Retinal pigment epithelial cell (primary cell): ENCODE data around the gene MYLK.

ENCODE experiments used
- DNase-seq: peaks from one replicate; pipeline ENCODE4 v3.0.0-alpha.2; 2010; ENCODE audit warnings: low read depth
- H3K4me3 ChIP-seq: 2 replicates; pipeline ENCODE4 v1.5.1; 2011; ENCODE audit warnings: mild to moderate bottlenecking, low read length, control low read depth, moderate library complexity
- TF ChIP-seq, protein P1 (sequence below): conservative IDR thresholded peaks from 2 replicates; pipeline ENCODE4 v1.5.1; 2011; ENCODE audit warnings: low read depth, low read length, control low read depth, inconsistent platforms

Gene MYLK, protein sequence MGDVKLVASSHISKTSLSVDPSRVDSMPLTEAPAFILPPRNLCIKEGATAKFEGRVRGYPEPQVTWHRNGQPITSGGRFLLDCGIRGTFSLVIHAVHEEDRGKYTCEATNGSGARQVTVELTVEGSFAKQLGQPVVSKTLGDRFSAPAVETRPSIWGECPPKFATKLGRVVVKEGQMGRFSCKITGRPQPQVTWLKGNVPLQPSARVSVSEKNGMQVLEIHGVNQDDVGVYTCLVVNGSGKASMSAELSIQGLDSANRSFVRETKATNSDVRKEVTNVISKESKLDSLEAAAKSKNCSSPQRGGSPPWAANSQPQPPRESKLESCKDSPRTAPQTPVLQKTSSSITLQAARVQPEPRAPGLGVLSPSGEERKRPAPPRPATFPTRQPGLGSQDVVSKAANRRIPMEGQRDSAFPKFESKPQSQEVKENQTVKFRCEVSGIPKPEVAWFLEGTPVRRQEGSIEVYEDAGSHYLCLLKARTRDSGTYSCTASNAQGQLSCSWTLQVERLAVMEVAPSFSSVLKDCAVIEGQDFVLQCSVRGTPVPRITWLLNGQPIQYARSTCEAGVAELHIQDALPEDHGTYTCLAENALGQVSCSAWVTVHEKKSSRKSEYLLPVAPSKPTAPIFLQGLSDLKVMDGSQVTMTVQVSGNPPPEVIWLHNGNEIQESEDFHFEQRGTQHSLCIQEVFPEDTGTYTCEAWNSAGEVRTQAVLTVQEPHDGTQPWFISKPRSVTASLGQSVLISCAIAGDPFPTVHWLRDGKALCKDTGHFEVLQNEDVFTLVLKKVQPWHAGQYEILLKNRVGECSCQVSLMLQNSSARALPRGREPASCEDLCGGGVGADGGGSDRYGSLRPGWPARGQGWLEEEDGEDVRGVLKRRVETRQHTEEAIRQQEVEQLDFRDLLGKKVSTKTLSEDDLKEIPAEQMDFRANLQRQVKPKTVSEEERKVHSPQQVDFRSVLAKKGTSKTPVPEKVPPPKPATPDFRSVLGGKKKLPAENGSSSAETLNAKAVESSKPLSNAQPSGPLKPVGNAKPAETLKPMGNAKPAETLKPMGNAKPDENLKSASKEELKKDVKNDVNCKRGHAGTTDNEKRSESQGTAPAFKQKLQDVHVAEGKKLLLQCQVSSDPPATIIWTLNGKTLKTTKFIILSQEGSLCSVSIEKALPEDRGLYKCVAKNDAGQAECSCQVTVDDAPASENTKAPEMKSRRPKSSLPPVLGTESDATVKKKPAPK (N-terminal part only)

GRCh38 chr3:123884203-123884831 lies at the start of gene MYLK:
Gene MYLK (minus strand): TSS chr3:123884332. CDS start chr3:123793841, 90,491 bp downstream.
- peak; percentile 92 for DNase-seq
- H3K4me3 ChIP-seq = peak within 1 kb of the TSS; percentile 88
- TF ChIP-seq, protein P1, sequence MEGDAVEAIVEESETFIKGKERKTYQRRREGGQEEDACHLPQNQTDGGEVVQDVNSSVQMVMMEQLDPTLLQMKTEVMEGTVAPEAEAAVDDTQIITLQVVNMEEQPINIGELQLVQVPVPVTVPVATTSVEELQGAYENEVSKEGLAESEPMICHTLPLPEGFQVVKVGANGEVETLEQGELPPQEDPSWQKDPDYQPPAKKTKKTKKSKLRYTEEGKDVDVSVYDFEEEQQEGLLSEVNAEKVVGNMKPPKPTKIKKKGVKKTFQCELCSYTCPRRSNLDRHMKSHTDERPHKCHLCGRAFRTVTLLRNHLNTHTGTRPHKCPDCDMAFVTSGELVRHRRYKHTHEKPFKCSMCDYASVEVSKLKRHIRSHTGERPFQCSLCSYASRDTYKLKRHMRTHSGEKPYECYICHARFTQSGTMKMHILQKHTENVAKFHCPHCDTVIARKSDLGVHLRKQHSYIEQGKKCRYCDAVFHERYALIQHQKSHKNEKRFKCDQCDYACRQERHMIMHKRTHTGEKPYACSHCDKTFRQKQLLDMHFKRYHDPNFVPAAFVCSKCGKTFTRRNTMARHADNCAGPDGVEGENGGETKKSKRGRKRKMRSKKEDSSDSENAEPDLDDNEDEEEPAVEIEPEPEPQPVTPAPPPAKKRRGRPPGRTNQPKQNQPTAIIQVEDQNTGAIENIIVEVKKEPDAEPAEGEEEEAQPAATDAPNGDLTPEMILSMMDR = no peak

DNA sequence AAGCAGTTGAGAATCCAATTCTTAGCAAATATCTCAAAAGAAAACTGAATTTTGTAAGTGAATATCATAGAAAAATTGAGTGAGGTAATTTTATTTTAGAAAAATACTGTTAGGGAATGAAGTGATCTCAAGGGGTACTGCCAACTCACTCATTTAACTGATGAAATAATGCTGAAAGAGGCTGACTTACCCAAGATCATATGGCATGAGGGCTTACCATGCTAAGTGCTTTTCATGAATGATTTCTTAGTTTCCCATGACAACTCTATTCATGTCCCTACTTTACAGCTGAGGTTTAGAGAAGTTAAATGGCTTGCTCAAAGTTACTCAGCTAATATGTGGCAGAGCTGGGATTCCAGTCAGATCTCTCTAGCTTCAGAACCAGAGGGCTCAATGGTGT lies 46.3 kb upstream of the MYLK start:
- DNase-seq = no peak
- TF ChIP-seq, protein P1 = no peak
- no peak overlapping the region for H3K4me3 ChIP-seq

- no peak for DNase-seq
- TF ChIP-seq, protein P1 = no peak
- H3K4me3 ChIP-seq = no peak overlapping the region
Observed at GRCh38 chr3:123929325-123929724, 45.2 kb upstream of the MYLK start.

- TF ChIP-seq, protein P1 = no peak
- no peak overlapping the region for H3K4me3 ChIP-seq
- DNase-seq = no peak
Observed at GRCh38 chr3:123926396-123926795, 42.3 kb upstream of the MYLK start.

DNA sequence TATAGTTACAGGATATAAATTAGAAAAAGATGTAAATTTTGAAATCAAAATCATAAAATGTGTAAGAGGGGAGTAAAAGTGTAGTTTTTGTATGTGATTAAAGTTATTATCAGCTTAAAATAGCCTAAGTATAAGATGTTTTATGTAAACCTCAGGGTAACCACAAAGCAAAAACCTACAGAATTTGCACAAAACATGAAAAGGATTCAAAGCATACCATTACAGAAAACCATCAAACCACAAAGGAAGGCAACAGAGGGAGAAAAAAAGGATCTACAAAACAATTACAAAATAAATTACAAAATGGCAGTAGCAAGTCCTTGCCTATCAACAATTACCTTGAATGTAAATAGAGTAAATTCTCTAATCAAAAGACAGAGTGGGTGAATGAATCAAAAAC lies 36.7 kb upstream of the MYLK start:
- TF ChIP-seq, protein P1 = no peak
- H3K4me3 ChIP-seq = no peak overlapping the region

DNA sequence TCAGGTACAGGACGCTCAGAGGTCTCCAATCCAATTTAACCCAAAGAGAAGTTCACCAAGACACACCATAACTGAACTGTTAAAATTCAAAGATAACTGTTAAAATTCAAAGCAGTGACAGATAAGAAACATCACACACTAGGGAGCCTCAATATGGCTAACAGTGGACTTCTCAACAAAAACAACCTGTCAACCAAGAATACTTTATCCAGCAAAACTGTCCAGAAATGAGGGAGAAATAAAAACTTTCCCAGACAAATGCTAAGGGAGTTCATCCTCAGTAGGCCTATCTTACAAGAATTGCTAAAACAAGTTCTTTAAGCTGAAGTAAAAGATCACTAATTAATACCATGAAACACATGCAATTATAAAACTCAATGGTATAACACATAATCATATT lies 36.3 kb upstream of the MYLK start:
- TF ChIP-seq, protein P1 = no peak
- DNase-seq = no peak
- no peak overlapping the region for H3K4me3 ChIP-seq

More for the DNA sequence above, 36.7 kb upstream of the MYLK start:
- no peak for DNase-seq
